Measurements from ENCODE around the gene SGCG.

- TF ChIP-seq SUZ12 (IDR thresholded peaks at IDR 0.05), result no peak
- no peak for TF ChIP-seq BHLHE40 (IDR thresholded peaks at IDR 0.05; ENCODE audit: borderline replicate concordance)
- no peak for TF ChIP-seq SP1 (IDR thresholded peaks at IDR 0.05)
- no peak for TF ChIP-seq FOXA1 (IDR thresholded peaks at IDR 0.05)
- no peak for TF ChIP-seq HDGF (IDR thresholded peaks at IDR 0.05; ENCODE audit: borderline replicate concordance)
- no peak for TF ChIP-seq FOXM1 (IDR thresholded peaks at IDR 0.05; ENCODE audit: borderline replicate concordance)
- no peak for TF ChIP-seq FOXK2 (IDR thresholded peaks at IDR 0.05)
- TF ChIP-seq TARDBP (IDR thresholded peaks at IDR 0.05), result no peak
- no peak for TF ChIP-seq NFRKB (IDR thresholded peaks at IDR 0.05)
Measured at GRCh38 chr13:23367907-23368306, 187.1 kb downstream of the SGCG start.

All from HEK293T (cell line).